ENCODE measurements around the gene KCNH1. TPM values are rescaled to one million over a fixed set of nuclear protein-coding genes. Genes with fewer than 3 reads are reported as not detected.

The KCNH1 gene
- polyA plus RNA-seq, 1 donor from 2014 or later: 3.9 TPM

- Histone ChIP-seq H3K79me2 (replicated peaks; ENCODE audit: insufficient read depth, low read length) (no peaks in the 10 kb centered on the region), H2AFZ (ENCODE audit: low read depth, low read length) (no peak overlapping the region), H3K9me3 (ENCODE audit: low read length) (no peaks in the 10 kb centered on the region), H3K9ac (ENCODE audit: low read length) (no peak overlapping the region), H3K27ac (ENCODE audit: low read length) (no peak overlapping the region), H3K9me2 (ENCODE audit: insufficient read depth, low read length) (no peaks in the 10 kb centered on the region), H4K20me1 (ENCODE audit: insufficient read depth) (no peaks in the 10 kb centered on the region), H3K4me2 (ENCODE audit: low read length) (no peak overlapping the region), H3K27me3 (ENCODE audit: insufficient read depth, low read depth, low read length) (no peaks in the 10 kb centered on the region), H3K36me3 (ENCODE audit: insufficient read depth, low read length) (no peaks in the 10 kb centered on the region), H3F3A (ENCODE audit: insufficient read depth, low read length, poor library complexity, severe bottlenecking) (no peaks in the 10 kb centered on the region), H3K4me3 (ENCODE audit: low read length) (no peak overlapping the region)
- TF ChIP-seq SMC3 (conservative IDR thresholded peaks at IDR 0.05; ENCODE audit: poor library complexity): no peak
- no peak for TF ChIP-seq RAD21 (conservative IDR thresholded peaks at IDR 0.05)
- TF ChIP-seq EP300 (conservative IDR thresholded peaks at IDR 0.05; ENCODE audit: poor library complexity, severe bottlenecking): no peak
- no peak for TF ChIP-seq TAF1 (IDR thresholded peaks at IDR 0.05; ENCODE audit: low read depth)
- TF ChIP-seq MXI1 (conservative IDR thresholded peaks at IDR 0.05; ENCODE audit: poor library complexity, severe bottlenecking): no peak
- no peak for TF ChIP-seq POLR2AphosphoS5 (IDR thresholded peaks at IDR 0.05)
- TF ChIP-seq EZH2 (IDR thresholded peaks at IDR 0.05; ENCODE audit: borderline replicate concordance, insufficient read depth, low read length, poor library complexity, severe bottlenecking): no peak
- TF ChIP-seq CTCF (IDR thresholded peaks at IDR 0.05; ENCODE audit: poor library complexity, severe bottlenecking): no peak
- TF ChIP-seq REST (IDR thresholded peaks at IDR 0.05; ENCODE audit: borderline replicate concordance): no peak
Observed at GRCh38 chr1:210731597-210731996, 402.4 kb downstream of the KCNH1 start.

GRCh38 chr1:210731193-210731592, 402.8 kb downstream of the KCNH1 start:
- TF ChIP-seq SMC3 (conservative IDR thresholded peaks at IDR 0.05; ENCODE audit: poor library complexity) (no peak), TAF1 (IDR thresholded peaks at IDR 0.05; ENCODE audit: low read depth) (no peak), MXI1 (conservative IDR thresholded peaks at IDR 0.05; ENCODE audit: poor library complexity, severe bottlenecking) (no peak), RAD21 (conservative IDR thresholded peaks at IDR 0.05) (no peak), REST (IDR thresholded peaks at IDR 0.05; ENCODE audit: borderline replicate concordance) (no peak), POLR2AphosphoS5 (IDR thresholded peaks at IDR 0.05) (no peak), EP300 (conservative IDR thresholded peaks at IDR 0.05; ENCODE audit: poor library complexity, severe bottlenecking) (no peak), EZH2 (IDR thresholded peaks at IDR 0.05; ENCODE audit: borderline replicate concordance, insufficient read depth, low read length, poor library complexity, severe bottlenecking) (no peak), CTCF (IDR thresholded peaks at IDR 0.05; ENCODE audit: poor library complexity, severe bottlenecking) (no peak)
- Histone ChIP-seq H3K4me3 (ENCODE audit: low read length) (no peak overlapping the region), H3K9me2 (ENCODE audit: insufficient read depth, low read length) (no peaks in the 10 kb centered on the region), H3K4me2 (ENCODE audit: low read length) (no peak overlapping the region), H3K27ac (ENCODE audit: low read length) (no peak overlapping the region), H3K36me3 (ENCODE audit: insufficient read depth, low read length) (no peaks in the 10 kb centered on the region), H3K27me3 (ENCODE audit: insufficient read depth, low read depth, low read length) (no peaks in the 10 kb centered on the region), H3K9ac (ENCODE audit: low read length) (no peak overlapping the region), H3F3A (ENCODE audit: insufficient read depth, low read length, poor library complexity, severe bottlenecking) (no peaks in the 10 kb centered on the region), H2AFZ (ENCODE audit: low read depth, low read length) (no peak overlapping the region), H3K79me2 (replicated peaks; ENCODE audit: insufficient read depth, low read length) (no peaks in the 10 kb centered on the region), H3K9me3 (ENCODE audit: low read length) (no peaks in the 10 kb centered on the region), H4K20me1 (ENCODE audit: insufficient read depth) (no peaks in the 10 kb centered on the region)

Measured in neural cell (in vitro differentiated cells).